ENCODE measurements around the gene RPL34.

The RPL34 gene

DNA sequence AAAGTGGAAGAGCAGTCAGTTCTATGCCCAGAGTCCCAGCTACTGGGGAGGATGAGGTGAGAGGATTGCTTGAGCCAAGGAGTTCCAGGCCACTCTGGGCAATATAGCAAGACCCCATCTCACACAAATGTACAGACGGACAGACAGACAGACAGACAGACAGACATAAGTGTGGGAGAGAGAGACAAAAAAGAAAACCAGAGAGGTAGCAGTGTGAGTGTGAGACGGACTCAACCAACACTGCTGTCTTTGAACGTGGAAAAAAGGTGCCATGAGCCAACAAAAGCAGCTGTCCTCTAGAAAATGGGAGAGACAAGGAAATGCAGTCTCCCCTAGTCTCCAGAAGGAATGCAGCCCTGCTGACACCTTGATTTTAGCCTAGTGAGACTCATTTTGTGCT, 18.2 kb upstream of the RPL34 start:
- Histone ChIP-seq H3K9me2 (ENCODE audit: low read depth, low read length) (no peaks in the 10 kb centered on the region), H3K27ac (ENCODE audit: low read depth, low read length, poor library complexity, severe bottlenecking) (no peak overlapping the region), H3K9me3 (ENCODE audit: low read length) (no peaks in the 10 kb centered on the region), H3K9ac (ENCODE audit: low read length) (no peak overlapping the region), H3F3A (ENCODE audit: insufficient read depth, low read length) (no peaks in the 10 kb centered on the region), H3K79me2 (ENCODE audit: insufficient read depth, low read length) (no peaks in the 10 kb centered on the region), H3K4me2 (ENCODE audit: low read length) (no peak overlapping the region), H2AFZ (ENCODE audit: low read length) (no peak overlapping the region), H3K4me1 (ENCODE audit: insufficient read depth, low read length, severe bottlenecking) (no peaks in the 10 kb centered on the region), H4K20me1 (ENCODE audit: insufficient read depth, low read length) (no peaks in the 10 kb centered on the region), H3K27me3 (ENCODE audit: insufficient read depth, low read length) (no peaks in the 10 kb centered on the region), H3K36me3 (ENCODE audit: insufficient read depth, low read length) (no peaks in the 10 kb centered on the region), H3K4me3 (ENCODE audit: low read depth, low read length, poor library complexity, severe bottlenecking) (no peak overlapping the region)
- TF ChIP-seq EZH2 (IDR thresholded peaks at IDR 0.05; ENCODE audit: borderline replicate concordance, low read length), result no peak
- TF ChIP-seq, protein P1, sequence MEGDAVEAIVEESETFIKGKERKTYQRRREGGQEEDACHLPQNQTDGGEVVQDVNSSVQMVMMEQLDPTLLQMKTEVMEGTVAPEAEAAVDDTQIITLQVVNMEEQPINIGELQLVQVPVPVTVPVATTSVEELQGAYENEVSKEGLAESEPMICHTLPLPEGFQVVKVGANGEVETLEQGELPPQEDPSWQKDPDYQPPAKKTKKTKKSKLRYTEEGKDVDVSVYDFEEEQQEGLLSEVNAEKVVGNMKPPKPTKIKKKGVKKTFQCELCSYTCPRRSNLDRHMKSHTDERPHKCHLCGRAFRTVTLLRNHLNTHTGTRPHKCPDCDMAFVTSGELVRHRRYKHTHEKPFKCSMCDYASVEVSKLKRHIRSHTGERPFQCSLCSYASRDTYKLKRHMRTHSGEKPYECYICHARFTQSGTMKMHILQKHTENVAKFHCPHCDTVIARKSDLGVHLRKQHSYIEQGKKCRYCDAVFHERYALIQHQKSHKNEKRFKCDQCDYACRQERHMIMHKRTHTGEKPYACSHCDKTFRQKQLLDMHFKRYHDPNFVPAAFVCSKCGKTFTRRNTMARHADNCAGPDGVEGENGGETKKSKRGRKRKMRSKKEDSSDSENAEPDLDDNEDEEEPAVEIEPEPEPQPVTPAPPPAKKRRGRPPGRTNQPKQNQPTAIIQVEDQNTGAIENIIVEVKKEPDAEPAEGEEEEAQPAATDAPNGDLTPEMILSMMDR (IDR thresholded peaks at IDR 0.05; ENCODE audit: low read length), result no peak

DNA sequence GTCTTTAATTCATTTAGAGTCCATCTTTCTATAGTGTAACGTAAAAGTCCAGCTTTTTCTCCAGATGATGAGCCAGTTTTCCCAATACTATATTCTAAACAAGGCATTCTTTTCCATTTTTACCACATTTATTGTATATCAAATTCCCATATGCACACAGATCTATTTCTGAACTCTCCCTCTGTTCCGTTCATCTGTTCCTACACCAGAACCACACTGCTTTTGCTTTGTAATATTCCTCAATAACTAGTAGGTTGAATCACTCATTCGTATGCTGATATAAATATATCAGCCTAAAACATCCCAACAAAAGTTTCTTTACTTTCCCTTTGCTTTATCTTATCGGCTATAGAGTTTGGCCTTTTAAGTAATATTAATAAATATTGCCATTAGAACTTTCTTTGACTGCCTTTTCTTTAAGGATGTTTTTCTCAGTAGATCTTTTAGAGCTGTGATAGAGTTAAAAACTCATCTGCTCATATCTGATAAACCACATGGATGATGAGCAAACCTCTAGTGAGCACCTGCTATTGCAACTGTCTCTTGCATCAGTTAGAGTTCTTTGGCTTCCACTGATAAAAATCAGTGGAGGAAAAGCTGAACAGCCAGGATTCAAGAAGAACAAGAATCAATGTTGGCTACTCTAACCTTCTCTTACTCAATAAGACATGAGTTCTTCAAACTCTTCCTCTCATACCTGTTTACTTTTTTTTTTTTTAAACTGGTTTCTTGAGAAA, 13.1 kb upstream of the RPL34 start:
- no peaks in the 10 kb centered on the region for H3K4me1 ChIP-seq (ENCODE audit: insufficient read depth, low read length, severe bottlenecking)
- H3K9ac ChIP-seq (ENCODE audit: low read length), result no peak overlapping the region
- no peaks in the 10 kb centered on the region for H3K9me2 ChIP-seq (ENCODE audit: low read depth, low read length)
- no peaks in the 10 kb centered on the region for H3F3A ChIP-seq (ENCODE audit: insufficient read depth, low read length)
- no peak overlapping the region for H3K4me2 ChIP-seq (ENCODE audit: low read length)
- no peak overlapping the region for H3K4me3 ChIP-seq (ENCODE audit: low read depth, low read length, poor library complexity, severe bottlenecking)
- H2AFZ ChIP-seq (ENCODE audit: low read length), result no peak overlapping the region
- H3K27ac ChIP-seq (ENCODE audit: low read depth, low read length, poor library complexity, severe bottlenecking), result no peak overlapping the region
- H3K9me3 ChIP-seq (ENCODE audit: low read length), result no peaks in the 10 kb centered on the region
- no peaks in the 10 kb centered on the region for H3K27me3 ChIP-seq (ENCODE audit: insufficient read depth, low read length)
- TF ChIP-seq, protein P1 (IDR thresholded peaks at IDR 0.05; ENCODE audit: low read length), result no peak
- no peak for TF ChIP-seq EZH2 (IDR thresholded peaks at IDR 0.05; ENCODE audit: borderline replicate concordance, low read length)
- no peaks in the 10 kb centered on the region for H3K79me2 ChIP-seq (ENCODE audit: insufficient read depth, low read length)
- H4K20me1 ChIP-seq (ENCODE audit: insufficient read depth, low read length), result no peaks in the 10 kb centered on the region
- H3K36me3 ChIP-seq (ENCODE audit: insufficient read depth, low read length), result no peaks in the 10 kb centered on the region

DNA sequence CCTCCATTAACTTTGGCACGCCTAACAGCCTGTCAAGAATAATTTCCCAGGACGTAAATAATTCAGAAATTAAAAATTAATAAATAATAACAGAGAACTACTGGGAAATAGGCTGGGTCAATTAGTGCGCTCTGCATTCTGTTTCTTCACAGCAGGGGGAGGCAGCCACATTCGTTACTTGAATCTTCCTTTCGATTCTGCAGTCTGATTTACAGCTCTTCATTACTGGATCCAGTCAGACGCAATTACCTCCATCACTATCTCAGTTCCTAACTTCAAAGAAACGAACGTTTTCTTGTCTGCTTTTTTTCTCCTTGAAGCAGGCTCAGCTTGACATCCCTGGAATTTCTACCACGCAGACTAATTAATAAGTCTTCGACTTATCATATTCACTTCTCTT, 9.0 kb upstream of the RPL34 start:
- Histone ChIP-seq H4K20me1 (ENCODE audit: insufficient read depth, low read length) (no peaks in the 10 kb centered on the region), H3K27ac (ENCODE audit: low read depth, low read length, poor library complexity, severe bottlenecking) (no peak overlapping the region), H3K36me3 (ENCODE audit: insufficient read depth, low read length) (no peaks in the 10 kb centered on the region), H3K4me2 (ENCODE audit: low read length) (no peak overlapping the region), H3K9me3 (ENCODE audit: low read length) (no peaks in the 10 kb centered on the region), H3F3A (ENCODE audit: insufficient read depth, low read length) (no peaks in the 10 kb centered on the region), H3K4me3 (ENCODE audit: low read depth, low read length, poor library complexity, severe bottlenecking) (no peak overlapping the region), H3K79me2 (ENCODE audit: insufficient read depth, low read length) (no peaks in the 10 kb centered on the region), H3K4me1 (ENCODE audit: insufficient read depth, low read length, severe bottlenecking) (no peaks in the 10 kb centered on the region), H3K27me3 (ENCODE audit: insufficient read depth, low read length) (no peaks in the 10 kb centered on the region), H3K9ac (ENCODE audit: low read length) (no peak overlapping the region), H2AFZ (ENCODE audit: low read length) (no peak overlapping the region), H3K9me2 (ENCODE audit: low read depth, low read length) (no peaks in the 10 kb centered on the region)
- TF ChIP-seq EZH2 (IDR thresholded peaks at IDR 0.05; ENCODE audit: borderline replicate concordance, low read length), result no peak
- TF ChIP-seq, protein P1 (IDR thresholded peaks at IDR 0.05; ENCODE audit: low read length), result no peak

All from OCI-LY1 (cell line).